ENCODE measurements around the gene ELF5.

ELF5 gene

DNA sequence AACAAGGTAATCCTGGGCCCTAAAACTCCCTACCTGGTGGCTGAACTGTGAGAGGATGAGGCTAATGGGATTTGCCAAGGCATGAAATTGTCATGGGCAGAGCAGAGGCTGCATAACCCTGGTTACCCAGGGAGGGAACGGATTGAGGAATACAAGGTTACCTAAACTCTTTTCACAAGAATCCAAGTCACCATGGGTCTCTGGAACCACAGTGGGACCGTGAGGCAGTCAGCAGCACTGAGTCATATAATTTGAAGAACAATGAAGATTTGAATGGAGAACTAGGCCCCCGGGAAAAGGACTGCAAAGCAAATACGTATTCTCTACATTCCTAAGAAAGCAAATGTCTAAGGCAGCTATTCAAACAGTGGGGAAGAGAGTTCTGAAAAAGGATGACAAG is 55.1 kb downstream of the ELF5 start:
- peaks cover 4% of the 10 kb centered on the region for H3K9me3 ChIP-seq (ENCODE audit: control insufficient read depth, low read length)
- no peak overlapping the region for H3K23ac ChIP-seq (ENCODE audit: low read length in 2 of 2)
- H3K18ac ChIP-seq (ENCODE audit: low read depth in 1 of 2, low read length in 2 of 2) = no peak overlapping the region
- H3K4me1 ChIP-seq (ENCODE audit: control insufficient read depth, insufficient read depth, low read depth, low read length) = peaks cover 3% of the 10 kb centered on the region
- no peak overlapping the region for H3K9ac ChIP-seq (ENCODE audit: low read length)
- no peaks in the 10 kb centered on the region for H3K27me3 ChIP-seq (ENCODE audit: control insufficient read depth in 1 of 2, insufficient read depth in 1 of 2, low read length in 2 of 2)
- H4K8ac ChIP-seq (ENCODE audit: low read length) = no peak overlapping the region
- H3K4me3 ChIP-seq (ENCODE audit: insufficient read depth in 1 of 2, low read depth in 1 of 2, low read length in 2 of 2) = no peak overlapping the region
- peaks cover 0 to 97% of the 10 kb centered on the region in 2 experiments for H3K36me3 ChIP-seq (ENCODE audit: control insufficient read depth in 1 of 2, insufficient read depth in 2 of 2, low read depth in 1 of 2, low read length in 2 of 2)
- no peak overlapping the region for H3K27ac ChIP-seq (ENCODE audit: low read length, poor library complexity, severe bottlenecking)
- H2BK12ac ChIP-seq (ENCODE audit: low read length in 2 of 2) = no peak overlapping the region
- H2BK15ac ChIP-seq (ENCODE audit: low read depth, poor library complexity, severe bottlenecking) = no peak overlapping the region
- no peak overlapping the region for H2BK120ac ChIP-seq (ENCODE audit: low read depth, low read length)
- no peak overlapping the region for H2AK5ac ChIP-seq (ENCODE audit: low read length, severe bottlenecking)
- DNase-seq = no peak
- no peak overlapping the region for H2AFZ ChIP-seq (ENCODE audit: low read depth, low read length)
- no peak overlapping the region for H4K91ac ChIP-seq (ENCODE audit: low read length)
- 57% methylated on average over 1 of the region's 4 CpGs for WGBS
- H3K14ac ChIP-seq (ENCODE audit: low read length in 2 of 2) = no peak overlapping the region
- no peak overlapping the region for H2BK5ac ChIP-seq (ENCODE audit: low read depth, low read length, poor library complexity, severe bottlenecking)
- no peak overlapping the region for H3K4me2 ChIP-seq (ENCODE audit: low read length, poor library complexity, severe bottlenecking)
- H3K4ac ChIP-seq (ENCODE audit: low read depth in 1 of 2, low read length in 2 of 2) = no peak overlapping the region
- H3K79me1 ChIP-seq (replicated peaks; ENCODE audit: low read length, poor library complexity, severe bottlenecking) = no peaks in the 10 kb centered on the region

DNA sequence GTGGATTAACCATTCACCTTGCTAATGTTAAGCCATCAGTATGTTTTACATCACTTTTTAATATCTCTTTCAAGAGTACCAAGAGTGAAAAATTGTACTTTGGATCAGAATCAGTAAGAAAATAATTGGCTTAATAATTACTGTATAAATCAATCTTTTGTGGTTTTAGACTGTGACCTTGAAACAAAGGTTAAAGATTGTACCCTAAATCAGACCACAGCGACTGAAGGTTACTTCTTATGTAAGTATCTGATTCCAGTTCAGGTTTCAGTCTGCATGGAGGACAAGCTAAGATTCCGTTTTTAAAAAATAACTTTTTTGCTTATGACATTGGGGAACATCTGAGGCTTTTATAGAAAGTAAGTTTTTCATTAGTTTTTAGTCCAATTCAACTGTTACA is 56.0 kb downstream of the ELF5 start:
- Histone ChIP-seq H3K9me3 (ENCODE audit: control insufficient read depth, low read length) (no peaks in the 10 kb centered on the region), H3K18ac (ENCODE audit: low read depth in 1 of 2, low read length in 2 of 2) (no peak overlapping the region), H3K9ac (ENCODE audit: low read length) (no peak overlapping the region), H2BK120ac (ENCODE audit: low read depth, low read length) (no peak overlapping the region), H3K27ac (ENCODE audit: low read length, poor library complexity, severe bottlenecking) (no peak overlapping the region), H4K91ac (ENCODE audit: low read length) (no peak overlapping the region), H2AK5ac (ENCODE audit: low read length, severe bottlenecking) (no peak overlapping the region), H3K4ac (ENCODE audit: low read depth in 1 of 2, low read length in 2 of 2) (no peak overlapping the region), H3K4me2 (ENCODE audit: low read length, poor library complexity, severe bottlenecking) (no peak overlapping the region), H3K14ac (ENCODE audit: low read length in 2 of 2) (no peak overlapping the region), H3K27me3 (ENCODE audit: control insufficient read depth in 1 of 2, insufficient read depth in 1 of 2, low read length in 2 of 2) (no peaks in the 10 kb centered on the region), H3K36me3 (ENCODE audit: control insufficient read depth in 1 of 2, insufficient read depth in 2 of 2, low read depth in 1 of 2, low read length in 2 of 2) (peaks cover 0 to 97% of the 10 kb centered on the region in 2 experiments), H2AFZ (ENCODE audit: low read depth, low read length) (no peak overlapping the region), H2BK5ac (ENCODE audit: low read depth, low read length, poor library complexity, severe bottlenecking) (no peak overlapping the region), H4K8ac (ENCODE audit: low read length) (no peak overlapping the region), H2BK15ac (ENCODE audit: low read depth, poor library complexity, severe bottlenecking) (no peak overlapping the region), H3K4me1 (ENCODE audit: control insufficient read depth, insufficient read depth, low read depth, low read length) (peaks cover 3% of the 10 kb centered on the region), H3K79me1 (replicated peaks; ENCODE audit: low read length, poor library complexity, severe bottlenecking) (no peaks in the 10 kb centered on the region), H2BK12ac (ENCODE audit: low read length in 2 of 2) (no peak overlapping the region), H3K23ac (ENCODE audit: low read length in 2 of 2) (no peak overlapping the region), H3K4me3 (ENCODE audit: insufficient read depth in 1 of 2, low read depth in 1 of 2, low read length in 2 of 2) (no peak overlapping the region)
- 77% methylated on average over 2 of the region's 2 CpGs for WGBS
- DNase-seq = no peak

DNA sequence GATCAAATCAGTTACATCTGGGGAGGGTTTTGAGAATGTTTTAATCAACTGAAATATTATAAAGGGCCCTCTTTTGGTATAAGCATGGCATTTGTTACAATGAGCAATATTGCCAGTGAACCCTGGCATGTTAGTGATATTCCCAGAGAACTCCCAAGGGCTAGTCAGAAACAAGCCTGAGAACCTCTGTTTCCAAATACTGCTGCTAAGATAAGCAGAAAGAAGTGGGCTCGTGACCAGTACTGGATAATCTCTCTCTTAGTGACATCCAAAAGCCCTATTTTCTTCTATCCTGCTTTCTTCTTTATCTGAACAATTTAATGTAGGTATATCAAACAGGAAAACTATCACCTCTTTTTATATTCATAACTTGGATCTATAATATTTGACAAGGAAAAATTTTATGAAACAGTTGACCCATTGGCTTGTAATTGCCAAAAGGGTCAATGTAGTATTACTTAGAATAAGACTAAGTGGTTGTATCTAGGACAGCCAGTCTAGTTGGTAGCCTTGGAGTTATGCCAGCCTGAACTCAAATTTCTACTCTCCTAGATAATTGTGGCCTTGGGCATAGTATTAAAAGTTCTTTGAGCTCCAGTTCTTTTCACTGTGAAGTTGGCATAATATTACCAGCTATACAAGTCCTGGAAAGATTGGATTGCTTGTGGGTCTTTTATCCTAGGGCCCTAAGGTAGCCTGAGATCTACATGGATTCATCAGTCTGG is 59.1 kb downstream of the ELF5 start:
- no peak overlapping the region for H3K4ac ChIP-seq (ENCODE audit: low read depth in 1 of 2, low read length in 2 of 2)
- H3K4me2 ChIP-seq (ENCODE audit: low read length, poor library complexity, severe bottlenecking) = no peak overlapping the region
- no peak overlapping the region for H3K14ac ChIP-seq (ENCODE audit: low read length in 2 of 2)
- no peak for DNase-seq
- no peaks in the 10 kb centered on the region for H3K79me1 ChIP-seq (replicated peaks; ENCODE audit: low read length, poor library complexity, severe bottlenecking)
- H3K9ac ChIP-seq (ENCODE audit: low read length) = no peak overlapping the region
- no peak overlapping the region for H2BK15ac ChIP-seq (ENCODE audit: low read depth, poor library complexity, severe bottlenecking)
- no peak overlapping the region for H4K91ac ChIP-seq (ENCODE audit: low read length)
- no peak overlapping the region for H3K18ac ChIP-seq (ENCODE audit: low read depth in 1 of 2, low read length in 2 of 2)
- no peak overlapping the region for H3K4me3 ChIP-seq (ENCODE audit: insufficient read depth in 1 of 2, low read depth in 1 of 2, low read length in 2 of 2)
- no peak overlapping the region for H2AK5ac ChIP-seq (ENCODE audit: low read length, severe bottlenecking)
- no CpG with 5 or more reads among the region's 1 CpG for WGBS
- H3K27me3 ChIP-seq (ENCODE audit: control insufficient read depth in 1 of 2, insufficient read depth in 1 of 2, low read length in 2 of 2) = no peaks in the 10 kb centered on the region
- no peak overlapping the region for H2BK12ac ChIP-seq (ENCODE audit: low read length in 2 of 2)
- no peak overlapping the region for H2BK5ac ChIP-seq (ENCODE audit: low read depth, low read length, poor library complexity, severe bottlenecking)
- H3K23ac ChIP-seq (ENCODE audit: low read length in 2 of 2) = no peak overlapping the region
- H2BK120ac ChIP-seq (ENCODE audit: low read depth, low read length) = no peak overlapping the region
- peaks cover 0 to 98% of the 10 kb centered on the region in 2 experiments for H3K36me3 ChIP-seq (ENCODE audit: control insufficient read depth in 1 of 2, insufficient read depth in 2 of 2, low read depth in 1 of 2, low read length in 2 of 2)
- no peak overlapping the region for H2AFZ ChIP-seq (ENCODE audit: low read depth, low read length)
- no peaks in the 10 kb centered on the region for H3K9me3 ChIP-seq (ENCODE audit: control insufficient read depth, low read length)
- no peak overlapping the region for H4K8ac ChIP-seq (ENCODE audit: low read length)
- H3K27ac ChIP-seq (ENCODE audit: low read length, poor library complexity, severe bottlenecking) = no peak overlapping the region
- peaks cover 4% of the 10 kb centered on the region for H3K4me1 ChIP-seq (ENCODE audit: control insufficient read depth, insufficient read depth, low read depth, low read length)

DNA sequence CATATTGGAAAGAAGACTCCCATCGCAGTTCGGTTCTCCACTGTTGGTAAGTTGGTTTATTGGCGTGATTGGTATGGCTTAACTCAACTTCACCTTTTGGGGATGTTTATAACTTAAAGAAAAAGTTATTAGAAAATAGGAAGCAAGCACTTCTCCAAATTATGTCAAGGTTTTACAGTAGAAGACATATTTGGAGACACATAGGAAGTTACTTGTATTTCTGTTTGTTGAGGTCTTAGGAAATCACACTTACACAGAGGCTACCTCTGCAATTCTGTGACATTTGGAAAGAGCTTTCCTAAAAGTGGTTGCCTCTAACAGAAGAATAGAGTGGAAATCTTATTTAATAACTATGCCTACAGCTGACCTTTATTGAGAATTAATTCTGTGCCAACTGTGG is 62.5 kb downstream of the ELF5 start:
- Histone ChIP-seq H3K36me3 (ENCODE audit: control insufficient read depth in 1 of 2, insufficient read depth in 2 of 2, low read depth in 1 of 2, low read length in 2 of 2) (peaks cover 0 to 71% of the 10 kb centered on the region in 2 experiments), H3K4me1 (ENCODE audit: control insufficient read depth, insufficient read depth, low read depth, low read length) (peaks cover 7% of the 10 kb centered on the region), H3K18ac (ENCODE audit: low read depth in 1 of 2, low read length in 2 of 2) (no peak overlapping the region), H4K91ac (ENCODE audit: low read length) (no peak overlapping the region), H2AFZ (ENCODE audit: low read depth, low read length) (no peak overlapping the region), H3K23ac (ENCODE audit: low read length in 2 of 2) (no peak overlapping the region), H3K4me3 (ENCODE audit: insufficient read depth in 1 of 2, low read depth in 1 of 2, low read length in 2 of 2) (no peak overlapping the region), H3K9ac (ENCODE audit: low read length) (no peak overlapping the region), H3K4ac (ENCODE audit: low read depth in 1 of 2, low read length in 2 of 2) (no peak overlapping the region), H2BK120ac (ENCODE audit: low read depth, low read length) (no peak overlapping the region), H2AK5ac (ENCODE audit: low read length, severe bottlenecking) (no peak overlapping the region), H3K27ac (ENCODE audit: low read length, poor library complexity, severe bottlenecking) (no peak overlapping the region), H3K9me3 (ENCODE audit: control insufficient read depth, low read length) (no peaks in the 10 kb centered on the region), H2BK15ac (ENCODE audit: low read depth, poor library complexity, severe bottlenecking) (no peak overlapping the region), H3K79me1 (replicated peaks; ENCODE audit: low read length, poor library complexity, severe bottlenecking) (no peaks in the 10 kb centered on the region), H2BK12ac (ENCODE audit: low read length in 2 of 2) (no peak overlapping the region), H3K4me2 (ENCODE audit: low read length, poor library complexity, severe bottlenecking) (no peak overlapping the region), H2BK5ac (ENCODE audit: low read depth, low read length, poor library complexity, severe bottlenecking) (no peak overlapping the region), H3K27me3 (ENCODE audit: control insufficient read depth in 1 of 2, insufficient read depth in 1 of 2, low read length in 2 of 2) (no peaks in the 10 kb centered on the region), H3K14ac (ENCODE audit: low read length in 2 of 2) (no peak overlapping the region), H4K8ac (ENCODE audit: low read length) (no peak overlapping the region)
- no peak for DNase-seq
- 100% methylated on average over 3 of the region's 3 CpGs for WGBS

All from mesenchymal stem cell (in vitro differentiated cells and primary cell).